ENCODE measurements around the gene HNRNPK.

- TF ChIP-seq POLR2A (IDR thresholded peaks at IDR 0.05; ENCODE audit: insufficient read depth in 1 of 2, low read depth in 2 of 2, low read length in 2 of 2) (no peak), ZNF891 (CRISPR knock-in tag; IDR thresholded peaks at IDR 0.05) (no peak), KLF6 (CRISPR knock-in tag; IDR thresholded peaks at IDR 0.05) (no peak)
Measured at GRCh38 chr9:83935276-83935935, 44.6 kb downstream of the HNRNPK start.

Measured in HepG2 (cell line).